ENCODE data around the gene CLBA1. TPM values are rescaled to one million over a fixed set of nuclear protein-coding genes. Genes with fewer than 3 reads are reported as not detected.

The CLBA1 gene
- 8.5 and 10.8 TPM in 2 replicates for total RNA-seq (ENCODE audit: low replicate concordance)

DNA sequence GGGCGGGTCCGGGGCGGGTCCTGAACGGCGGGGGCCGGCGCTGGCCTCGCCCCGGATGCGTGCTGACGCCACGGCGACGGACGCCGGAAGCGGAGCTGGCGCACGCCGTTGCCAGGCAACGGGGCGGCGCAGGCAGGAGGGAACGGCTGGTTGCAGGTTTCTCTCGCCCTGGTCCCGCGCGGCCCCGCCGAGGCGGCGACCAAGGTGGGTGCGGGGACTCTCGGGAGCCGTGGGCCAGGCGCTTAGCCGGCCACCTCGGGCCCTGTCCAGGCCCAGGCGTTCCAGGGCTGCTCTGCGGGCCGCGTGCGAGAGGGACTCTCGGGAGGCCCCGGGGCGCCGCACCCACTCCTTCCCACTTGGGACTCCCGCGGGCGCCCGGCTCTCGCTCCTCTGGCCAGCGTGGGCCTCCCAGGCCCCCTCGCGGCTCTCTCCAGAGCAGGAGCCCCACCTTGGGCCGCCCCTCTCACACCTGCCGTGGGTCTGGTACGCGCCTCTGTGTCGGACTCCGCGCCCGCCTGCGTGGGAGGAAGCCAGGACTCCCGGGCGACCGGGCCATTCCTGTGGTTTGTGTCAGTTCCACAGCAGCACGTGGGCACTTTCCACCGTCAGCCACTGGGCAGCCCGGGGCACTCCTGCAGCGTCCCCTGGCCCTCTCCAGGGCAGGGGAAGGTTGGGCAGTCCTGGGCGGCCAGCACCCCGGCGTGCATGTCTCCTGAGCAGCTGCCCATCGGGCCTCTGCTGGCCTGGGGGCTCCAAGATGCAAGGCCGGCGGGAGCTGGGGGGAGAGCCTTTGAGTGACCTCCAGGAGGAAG, at the start of gene CLBA1:
Gene CLBA1, plus strand, starts transcription at position 114 of the 812 bp plus-strand sequence. Its CDS starts 644 bp downstream, at position 758.
- peak within 1 kb of the TSS; percentile 100 for H3K4me2 ChIP-seq
- H3K79me2 ChIP-seq (ENCODE audit: low read depth) = no peaks in the 10 kb centered on the region
- H3K27me3 ChIP-seq = peaks cover 6% of the 10 kb centered on the region
- no peaks in the 10 kb centered on the region for H3K36me3 ChIP-seq
- peak; percentile 97 for DNase-seq (ENCODE audit: low spot score)
- H3F3A ChIP-seq (ENCODE audit: low read depth) = no peaks in the 10 kb centered on the region
- peak within 1 kb of the TSS; percentile 85 for H2AFZ ChIP-seq (replicated peaks)
- H3K27ac ChIP-seq = no peak within 1 kb of the TSS
- no peaks in the 10 kb centered on the region for H3K9me3 ChIP-seq (ENCODE audit: low read depth)
- TF ChIP-seq, protein P1, sequence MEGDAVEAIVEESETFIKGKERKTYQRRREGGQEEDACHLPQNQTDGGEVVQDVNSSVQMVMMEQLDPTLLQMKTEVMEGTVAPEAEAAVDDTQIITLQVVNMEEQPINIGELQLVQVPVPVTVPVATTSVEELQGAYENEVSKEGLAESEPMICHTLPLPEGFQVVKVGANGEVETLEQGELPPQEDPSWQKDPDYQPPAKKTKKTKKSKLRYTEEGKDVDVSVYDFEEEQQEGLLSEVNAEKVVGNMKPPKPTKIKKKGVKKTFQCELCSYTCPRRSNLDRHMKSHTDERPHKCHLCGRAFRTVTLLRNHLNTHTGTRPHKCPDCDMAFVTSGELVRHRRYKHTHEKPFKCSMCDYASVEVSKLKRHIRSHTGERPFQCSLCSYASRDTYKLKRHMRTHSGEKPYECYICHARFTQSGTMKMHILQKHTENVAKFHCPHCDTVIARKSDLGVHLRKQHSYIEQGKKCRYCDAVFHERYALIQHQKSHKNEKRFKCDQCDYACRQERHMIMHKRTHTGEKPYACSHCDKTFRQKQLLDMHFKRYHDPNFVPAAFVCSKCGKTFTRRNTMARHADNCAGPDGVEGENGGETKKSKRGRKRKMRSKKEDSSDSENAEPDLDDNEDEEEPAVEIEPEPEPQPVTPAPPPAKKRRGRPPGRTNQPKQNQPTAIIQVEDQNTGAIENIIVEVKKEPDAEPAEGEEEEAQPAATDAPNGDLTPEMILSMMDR (IDR thresholded peaks at IDR 0.05) = no peak
- TF ChIP-seq EZH2 (IDR thresholded peaks at IDR 0.05) (no peak), EZH2phosphoT487 (IDR thresholded peaks at IDR 0.05) (no peak)
- H3K36me3 Mint-ChIP-seq = no peaks in the 10 kb centered on the region
- peaks cover 7% of the 10 kb centered on the region for H4K20me1 ChIP-seq (ENCODE audit: low read depth)
- H3K27ac Mint-ChIP-seq = peak within 1 kb of the TSS; percentile 37
- H3K4me1 Mint-ChIP-seq = peaks cover 13% of the 10 kb centered on the region
- no peaks in the 10 kb centered on the region for H3K9me3 Mint-ChIP-seq
- H3K4me1 ChIP-seq = no peaks in the 10 kb centered on the region
- H3K27me3 Mint-ChIP-seq (ENCODE audit: insufficient read depth, low read depth) = peaks cover 7% of the 10 kb centered on the region
- H3K4me3 Mint-ChIP-seq = peak within 1 kb of the TSS; percentile 84
- peak within 1 kb of the TSS; percentile 71 for H3K9ac ChIP-seq
- H3K4me3 ChIP-seq = peak within 1 kb of the TSS; percentile 97

DNA sequence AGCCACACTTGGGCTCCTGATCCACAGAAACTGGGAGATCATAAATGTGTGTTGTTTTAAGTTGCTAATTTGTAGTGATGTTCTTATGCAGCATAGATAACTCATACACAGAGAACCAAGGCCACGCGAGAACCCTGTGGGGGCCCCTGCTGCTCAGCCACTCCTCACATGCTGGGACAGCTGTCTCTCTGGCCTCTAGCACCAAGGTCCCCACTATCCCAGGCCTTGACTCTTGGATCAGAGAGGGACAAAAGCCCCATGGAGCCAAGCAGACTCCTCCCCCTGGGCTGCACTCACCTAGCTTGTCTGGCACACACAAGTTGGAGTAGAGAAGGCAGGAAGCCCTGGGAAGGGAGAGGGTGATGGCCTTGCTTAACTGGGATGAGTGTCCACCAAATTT, 49.6 kb upstream of the CLBA1 start:
- H3K4me1 ChIP-seq = peaks cover 13% of the 10 kb centered on the region
- Mint-ChIP-seq H3K4me3 (no peak overlapping the region), H3K36me3 (no peaks in the 10 kb centered on the region), H3K9me3 (peaks cover 11% of the 10 kb centered on the region), H3K27ac (no peak overlapping the region), H3K27me3 (ENCODE audit: insufficient read depth, low read depth) (peaks cover 28% of the 10 kb centered on the region), H3K4me1 (peaks cover 4% of the 10 kb centered on the region)
- no peak overlapping the region for H3K4me3 ChIP-seq
- H3K4me2 ChIP-seq = no peak overlapping the region
- peaks cover 10% of the 10 kb centered on the region for H4K20me1 ChIP-seq (ENCODE audit: low read depth)
- no peak for TF ChIP-seq EZH2phosphoT487 (IDR thresholded peaks at IDR 0.05)
- no peak for TF ChIP-seq EZH2 (IDR thresholded peaks at IDR 0.05)
- TF ChIP-seq, protein P1 (IDR thresholded peaks at IDR 0.05) = no peak
- DNase-seq (ENCODE audit: low spot score) = no peak
- H3K36me3 ChIP-seq = no peaks in the 10 kb centered on the region
- H3K9me3 ChIP-seq (ENCODE audit: low read depth) = no peaks in the 10 kb centered on the region
- H3F3A ChIP-seq (ENCODE audit: low read depth) = peaks cover 15% of the 10 kb centered on the region
- no peak overlapping the region for H2AFZ ChIP-seq (replicated peaks)
- H3K9ac ChIP-seq = no peak overlapping the region
- H3K79me2 ChIP-seq (ENCODE audit: low read depth) = no peaks in the 10 kb centered on the region
- no peak overlapping the region for H3K27ac ChIP-seq
- H3K27me3 ChIP-seq = peaks cover 93% of the 10 kb centered on the region

DNA sequence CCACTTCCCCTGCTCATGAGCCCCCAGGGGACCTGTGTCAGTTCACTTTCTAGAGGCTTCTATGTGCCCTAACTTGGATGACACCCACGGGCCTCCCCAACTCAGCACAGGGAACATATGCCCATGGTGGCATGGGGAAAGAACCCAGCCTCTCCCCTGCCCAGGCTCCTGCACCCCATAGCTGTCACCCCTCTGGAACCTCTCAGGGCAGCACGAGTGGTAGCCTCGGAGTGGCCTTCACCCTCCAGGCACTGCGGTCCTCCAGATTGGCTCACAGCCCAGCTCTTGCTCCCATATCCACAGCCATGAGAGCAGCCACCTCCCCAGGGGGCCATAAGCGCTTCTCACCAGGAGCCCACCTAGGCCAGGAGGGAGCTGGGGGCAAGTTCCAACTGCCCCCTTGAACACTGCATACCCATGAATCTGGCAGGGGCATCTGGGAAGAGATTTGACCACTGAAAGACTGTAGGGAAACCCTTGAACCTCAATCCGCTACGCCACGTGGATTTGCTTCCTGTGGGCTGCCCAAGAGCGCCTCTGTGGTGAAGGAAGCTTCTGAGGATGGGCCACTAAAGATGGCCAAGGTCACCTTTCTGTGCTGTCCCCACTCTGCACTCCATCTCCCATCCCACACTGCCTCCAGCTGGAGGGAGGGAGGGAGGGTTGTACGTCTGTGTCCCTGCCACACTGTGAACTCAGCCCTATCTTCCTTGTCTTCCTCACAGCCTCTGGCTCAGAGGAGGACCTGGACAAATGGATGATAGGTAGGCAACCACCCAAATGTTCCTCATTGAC, 49.0 kb upstream of the CLBA1 start:
- Histone ChIP-seq H3K4me1 (peaks cover 13% of the 10 kb centered on the region), H3K36me3 (no peaks in the 10 kb centered on the region), H3F3A (ENCODE audit: low read depth) (peaks cover 15% of the 10 kb centered on the region), H3K27me3 (peaks cover 87% of the 10 kb centered on the region), H3K79me2 (ENCODE audit: low read depth) (no peaks in the 10 kb centered on the region), H3K4me2 (no peak overlapping the region), H4K20me1 (ENCODE audit: low read depth) (peaks cover 10% of the 10 kb centered on the region), H3K4me3 (no peak overlapping the region), H2AFZ (replicated peaks) (no peak overlapping the region), H3K27ac (no peak overlapping the region), H3K9ac (no peak overlapping the region), H3K9me3 (ENCODE audit: low read depth) (no peaks in the 10 kb centered on the region)
- TF ChIP-seq, protein P1 (IDR thresholded peaks at IDR 0.05) = no peak
- TF ChIP-seq EZH2phosphoT487 (IDR thresholded peaks at IDR 0.05) = no peak
- Mint-ChIP-seq H3K27me3 (ENCODE audit: insufficient read depth, low read depth) (peaks cover 26% of the 10 kb centered on the region), H3K27ac (no peak overlapping the region), H3K36me3 (no peaks in the 10 kb centered on the region), H3K9me3 (peaks cover 11% of the 10 kb centered on the region), H3K4me3 (no peak overlapping the region), H3K4me1 (peaks cover 4% of the 10 kb centered on the region)
- no peak for DNase-seq (ENCODE audit: low spot score)
